ENCODE measurements around the gene PSENEN.

DNA sequence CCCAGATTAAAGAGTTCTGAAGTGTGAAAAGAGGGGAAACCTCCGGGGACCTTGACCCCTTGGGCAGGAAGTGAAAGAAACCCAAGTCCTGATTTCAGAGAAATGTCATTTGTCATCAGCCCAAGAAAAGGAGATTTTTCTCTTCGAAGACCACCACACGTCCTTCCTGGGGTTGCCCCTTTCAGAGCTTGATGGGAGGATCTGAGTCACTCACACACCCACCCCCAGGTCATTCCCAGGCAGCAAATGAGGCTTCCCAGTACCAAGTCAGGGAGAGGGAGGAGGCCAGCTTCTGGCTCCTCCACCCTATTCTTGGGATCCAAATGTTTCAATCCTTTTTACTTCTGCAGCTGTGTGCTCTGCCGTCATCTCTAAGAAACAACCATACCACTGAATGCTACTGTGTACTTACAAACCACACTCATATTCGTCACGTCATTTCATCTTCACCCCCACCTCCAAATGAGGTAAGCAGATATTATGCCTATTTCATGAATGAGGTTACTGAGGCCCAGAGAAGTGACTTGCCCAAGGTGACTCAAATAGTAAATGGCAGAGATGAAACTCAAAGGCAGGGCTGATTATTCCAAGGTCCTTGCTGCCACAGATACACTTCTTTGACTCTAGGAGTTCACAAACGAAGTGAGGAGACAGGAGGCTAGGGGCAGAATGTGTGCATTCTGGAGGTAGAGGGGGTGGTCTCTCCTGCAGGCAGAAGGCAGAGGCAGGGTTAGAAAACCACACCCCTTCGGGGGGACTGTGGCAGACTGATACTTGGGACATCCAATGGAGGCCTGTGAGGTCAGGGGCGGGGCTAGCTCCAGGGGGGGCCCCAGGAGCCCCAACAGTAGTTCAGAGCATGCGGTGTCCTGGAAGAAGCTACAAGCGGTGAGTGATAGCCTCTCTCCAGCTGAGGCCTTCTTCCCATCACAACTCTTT is 32.6 kb upstream of the PSENEN start:
- TF ChIP-seq, protein P1, sequence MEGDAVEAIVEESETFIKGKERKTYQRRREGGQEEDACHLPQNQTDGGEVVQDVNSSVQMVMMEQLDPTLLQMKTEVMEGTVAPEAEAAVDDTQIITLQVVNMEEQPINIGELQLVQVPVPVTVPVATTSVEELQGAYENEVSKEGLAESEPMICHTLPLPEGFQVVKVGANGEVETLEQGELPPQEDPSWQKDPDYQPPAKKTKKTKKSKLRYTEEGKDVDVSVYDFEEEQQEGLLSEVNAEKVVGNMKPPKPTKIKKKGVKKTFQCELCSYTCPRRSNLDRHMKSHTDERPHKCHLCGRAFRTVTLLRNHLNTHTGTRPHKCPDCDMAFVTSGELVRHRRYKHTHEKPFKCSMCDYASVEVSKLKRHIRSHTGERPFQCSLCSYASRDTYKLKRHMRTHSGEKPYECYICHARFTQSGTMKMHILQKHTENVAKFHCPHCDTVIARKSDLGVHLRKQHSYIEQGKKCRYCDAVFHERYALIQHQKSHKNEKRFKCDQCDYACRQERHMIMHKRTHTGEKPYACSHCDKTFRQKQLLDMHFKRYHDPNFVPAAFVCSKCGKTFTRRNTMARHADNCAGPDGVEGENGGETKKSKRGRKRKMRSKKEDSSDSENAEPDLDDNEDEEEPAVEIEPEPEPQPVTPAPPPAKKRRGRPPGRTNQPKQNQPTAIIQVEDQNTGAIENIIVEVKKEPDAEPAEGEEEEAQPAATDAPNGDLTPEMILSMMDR (IDR thresholded peaks at IDR 0.05): no peak
- TF ChIP-seq POLR2A (IDR thresholded peaks at IDR 0.05): no peak
